Fibroblast of lung (primary cell): ENCODE measurements around the gene GSK3A. TPM values are rescaled to one million over a fixed set of nuclear protein-coding genes. Genes with fewer than 3 reads are reported as not detected.

Experiments
- DNase-seq, 2 donors: peaks; one replicate each; pipeline versions ENCODE4 v3.0.0 to v3.0.0-alpha.2; 2010; ENCODE audit warnings: low read depth in 2 of 2
- H2AFZ ChIP-seq: 2 replicates; pipeline ENCODE4 v1.5.1; 2012; ENCODE audit warnings: low read length, control low read depth, inconsistent platforms
- H3K27ac ChIP-seq: 2 replicates; pipeline ENCODE4 v1.5.1; 2011; ENCODE audit warnings: low read length, control low read depth; ENCODE audit not compliant: insufficient read depth
- H3K27me3 ChIP-seq: 2 replicates; pipeline ENCODE4 v1.5.1; 2011; ENCODE audit warnings: mild to moderate bottlenecking, low read length; ENCODE audit not compliant: control insufficient read depth, insufficient read depth
- H3K36me3 ChIP-seq: 2 replicates; pipeline ENCODE4 v1.5.1; 2011; ENCODE audit warnings: low read length; ENCODE audit not compliant: control insufficient read depth, insufficient read depth
- H3K4me1 ChIP-seq: 2 replicates; pipeline ENCODE4 v1.5.1; 2011; ENCODE audit warnings: low read length; ENCODE audit not compliant: control insufficient read depth, insufficient read depth; ENCODE audit errors: extremely low read depth
- H3K4me2 ChIP-seq: 2 replicates; pipeline ENCODE4 v1.5.1; 2011; ENCODE audit warnings: low read length, control low read depth; ENCODE audit not compliant: insufficient read depth; ENCODE audit errors: extremely low read depth
- H3K4me3 ChIP-seq, 4 experiments: fragments of 200-600 bp in 1 of 4; sonication (generic) in 1 of 4; replicated peaks in 1 of 4; 2 replicates each; pipeline ENCODE4 v1.5.1; 2011 to 2016; ENCODE audit warnings: low read length in 4 of 4, low read depth in 3 of 4, mild to moderate bottlenecking in 3 of 4, control low read depth in 2 of 4, inconsistent platforms in 1 of 4, mixed read lengths in 1 of 4; ENCODE audit not compliant: insufficient read depth in 1 of 4; ENCODE audit errors: control extremely low read depth in 1 of 4
- H3K79me2 ChIP-seq: 2 replicates; pipeline ENCODE4 v1.5.1; 2012; ENCODE audit warnings: mild to moderate bottlenecking, low read length, inconsistent platforms; ENCODE audit not compliant: control insufficient read depth, insufficient read depth
- H3K9ac ChIP-seq: 2 replicates; pipeline ENCODE4 v1.5.1; 2011; ENCODE audit warnings: mild to moderate bottlenecking, low read length, control low read depth; ENCODE audit not compliant: insufficient read depth
- H3K9me3 ChIP-seq: 2 replicates; pipeline ENCODE4 v1.5.1; 2012; ENCODE audit warnings: low read depth, low read length; ENCODE audit not compliant: control insufficient read depth, insufficient read depth
- H4K20me1 ChIP-seq: 2 replicates; pipeline ENCODE4 v1.5.1; 2011; ENCODE audit warnings: low read length; ENCODE audit not compliant: control insufficient read depth, insufficient read depth; ENCODE audit errors: extremely low read depth
- CTCF ChIP-seq, 2 donors: IDR thresholded peaks in 1 of 2; conservative IDR thresholded peaks in 1 of 2; 1 replicate in 1 of 2; 2 replicates in 1 of 2; pipeline ENCODE4 v1.5.1; 2011 to 2012; ENCODE audit warnings: low read length in 2 of 2, control low read depth in 1 of 2, inconsistent platforms in 1 of 2, low read depth in 1 of 2, mild to moderate bottlenecking in 1 of 2
- EZH2 ChIP-seq: IDR thresholded peaks from 2 replicates; pipeline ENCODE4 v1.5.1; 2012; ENCODE audit warnings: low read length, control low read depth, mild to moderate bottlenecking; ENCODE audit errors: missing control alignments
- polyA plus RNA-seq, 2 donors: library from polyadenylated mRNA; depleted of rRNA in 1 of 2; stranded (reverse) in 1 of 2; unstranded in 1 of 2; fragments of >200 nt; gene quantifications; 2 replicates each; pipeline ENCODE4 v1.2.1, GENCODE V29; 2011 to 2012; ENCODE audit warnings: missing spikeins in 1 of 2
- total RNA-seq: library from RNA; depleted of rRNA; stranded (reverse); fragments of >200 nt; gene quantifications from 2 replicates; pipeline ENCODE4 v1.2.1, GENCODE V29; 2014

Gene GSK3A
- total and polyA plus RNA-seq, 2 donors (not counting 1 experiment from before 2014, with no cell fraction given) = 11.6 to 21.7 TPM

DNA sequence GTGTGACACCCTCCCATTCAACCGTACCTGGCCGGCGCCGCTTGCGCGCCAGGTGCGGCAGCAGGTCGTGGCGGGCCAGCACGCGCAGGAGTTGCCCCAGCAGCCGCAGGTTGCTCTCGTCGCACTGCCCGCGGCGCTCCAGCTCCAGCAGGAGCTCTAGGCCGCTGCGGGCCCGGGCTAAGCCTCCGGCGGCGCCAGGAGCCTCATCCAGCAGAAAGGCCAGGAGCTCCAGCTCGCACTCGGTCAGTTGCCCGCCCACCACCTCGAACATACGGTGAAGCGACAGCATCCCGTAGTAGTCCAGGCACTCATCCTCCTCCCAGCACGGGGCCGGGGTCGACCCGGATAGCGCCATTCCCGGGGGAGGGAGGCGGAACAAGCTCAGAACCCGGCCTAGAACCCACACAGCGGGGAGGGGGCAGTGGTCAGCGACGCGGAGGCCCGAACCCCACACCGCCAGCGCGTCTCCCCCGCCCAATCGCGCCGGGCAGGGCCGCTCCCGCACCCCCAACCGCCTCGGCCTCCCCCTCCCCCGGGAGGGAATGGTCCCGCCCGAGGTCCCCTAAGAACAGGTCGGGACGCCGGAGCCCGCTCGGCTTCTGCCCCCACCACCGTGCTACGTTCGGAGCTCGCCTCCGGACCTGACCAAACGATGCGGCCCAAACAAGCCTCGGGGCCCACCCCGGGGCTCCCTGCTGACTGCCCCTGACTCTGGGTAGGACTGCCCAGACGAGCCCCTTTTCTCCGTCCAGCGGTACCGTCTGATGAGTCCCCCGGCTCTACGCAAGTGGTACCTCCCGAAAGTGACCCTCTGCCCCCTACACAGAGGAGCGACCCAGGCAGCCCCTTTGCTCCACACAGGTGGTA lies 25.5 kb downstream of the GSK3A start:
- Histone ChIP-seq H3K9ac (peak overlapping the region; percentile 73), H3K79me2 (peaks cover 43% of the 10 kb centered on the region), H3K4me2 (peak overlapping the region; percentile 99), H3K4me3 (peak overlapping the region; percentile 65 to 95 (median 80)), H4K20me1 (no peaks in the 10 kb centered on the region), H2AFZ (peak overlapping the region; percentile 55), H3K27me3 (no peaks in the 10 kb centered on the region), H3K9me3 (no peaks in the 10 kb centered on the region), H3K27ac (peak overlapping the region; percentile 98), H3K4me1 (peaks cover 8% of the 10 kb centered on the region), H3K36me3 (peaks cover 2% of the 10 kb centered on the region)
- TF ChIP-seq EZH2 (no peak), CTCF (conservative IDR thresholded peaks at IDR 0.05 in 1 of 2, IDR thresholded peaks at IDR 0.05 in 1 of 2; ENCODE audit: low read depth in 1 of 2, low read length in 2 of 2) (no peak)
- peak; percentile 23 to 36 for DNase-seq

GRCh38 chr19:42214810-42215485 lies 27.5 kb downstream of the GSK3A start:
- no peak for TF ChIP-seq CTCF (conservative IDR thresholded peaks at IDR 0.05 in 1 of 2, IDR thresholded peaks at IDR 0.05 in 1 of 2; ENCODE audit: low read depth in 1 of 2, low read length in 2 of 2)
- no peak for TF ChIP-seq EZH2
- Histone ChIP-seq H3K36me3 (peaks cover 2% of the 10 kb centered on the region), H3K27me3 (no peaks in the 10 kb centered on the region), H4K20me1 (no peaks in the 10 kb centered on the region), H3K4me3 (no peak overlapping the region), H3K4me1 (peaks cover 8% of the 10 kb centered on the region), H3K4me2 (no peak overlapping the region), H3K27ac (no peak overlapping the region), H3K9me3 (no peaks in the 10 kb centered on the region), H2AFZ (no peak overlapping the region), H3K9ac (no peak overlapping the region), H3K79me2 (peaks cover 26% of the 10 kb centered on the region)
- DNase-seq = no peak

- no peak overlapping the region for H3K9ac ChIP-seq
- no peaks in the 10 kb centered on the region for H4K20me1 ChIP-seq
- H3K27ac ChIP-seq = no peak overlapping the region
- no peaks in the 10 kb centered on the region for H3K27me3 ChIP-seq
- H3K4me3 ChIP-seq = no peak overlapping the region
- peaks cover 9% of the 10 kb centered on the region for H3K4me1 ChIP-seq
- H3K9me3 ChIP-seq = no peaks in the 10 kb centered on the region
- H2AFZ ChIP-seq = no peak overlapping the region
- H3K36me3 ChIP-seq = peaks cover 6% of the 10 kb centered on the region
- DNase-seq = no peak
- peaks cover 24% of the 10 kb centered on the region for H3K79me2 ChIP-seq
- TF ChIP-seq EZH2 = no peak
- no peak for TF ChIP-seq CTCF (conservative IDR thresholded peaks at IDR 0.05 in 1 of 2, IDR thresholded peaks at IDR 0.05 in 1 of 2; ENCODE audit: low read depth in 1 of 2, low read length in 2 of 2)
- no peak overlapping the region for H3K4me2 ChIP-seq
Observed at GRCh38 chr19:42212886-42213285, 29.5 kb downstream of the GSK3A start.
